Gastroesophageal sphincter (tissue), 3 donors: ENCODE data around the gene SUOX.

Experiments used
- POLR2A ChIP-seq, 2 donors: fragments of 450-650 bp; IDR thresholded peaks; one replicate each; pipeline ENCODE4 v1.6.1; 2017; ENCODE audit warnings: antibody characterized with exemption in 2 of 2, mild to moderate bottlenecking in 2 of 2, moderate library complexity in 1 of 2
- POLR2AphosphoS5 ChIP-seq: sonication (generic); formaldehyde crosslinking; IDR thresholded peaks from one replicate; pipeline ENCODE4 v1.6.1; 2017; ENCODE audit warnings: antibody characterized with exemption
- TF ChIP-seq, protein P1 (sequence below), 4 experiments: fragments of 200-600 bp in 2 of 4; fragments of 450-650 bp in 2 of 4; sonication (generic) in 1 of 4; IDR thresholded peaks; one replicate each; pipeline ENCODE4 v1.5.1; 2017 to 2019; ENCODE audit warnings: antibody characterized with exemption in 4 of 4, mild to moderate bottlenecking in 2 of 4, moderate library complexity in 2 of 4

DNA sequence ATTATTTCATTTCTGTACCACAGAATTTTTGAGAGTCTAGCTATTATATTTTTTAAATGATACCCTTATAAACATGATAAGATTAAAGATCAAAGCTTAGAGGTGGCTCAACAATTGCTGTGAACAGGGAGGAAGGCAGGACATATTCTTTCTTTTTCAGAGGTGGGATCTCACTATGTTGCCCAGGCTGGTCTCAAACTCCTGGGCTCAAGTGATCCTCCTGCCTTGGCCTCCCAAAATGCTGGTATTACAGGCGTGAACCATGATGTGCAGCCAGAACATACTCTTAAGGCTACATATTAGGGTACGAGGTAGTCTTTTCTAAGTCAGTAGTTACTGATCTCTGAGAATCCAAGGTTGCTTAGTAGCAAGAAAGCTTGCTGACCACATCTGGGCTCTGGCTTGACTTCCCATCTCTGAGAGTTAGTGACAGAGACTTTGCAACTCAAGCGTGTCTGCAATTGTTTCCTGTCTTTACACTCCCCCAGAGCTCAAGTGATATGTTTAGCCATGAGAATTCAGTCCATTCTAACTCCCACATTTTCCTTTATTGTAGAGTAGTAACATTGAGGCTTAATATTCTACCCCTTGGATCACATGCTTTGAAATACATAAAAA, 14.6 kb upstream of the SUOX start:
- TF ChIP-seq, protein P1, sequence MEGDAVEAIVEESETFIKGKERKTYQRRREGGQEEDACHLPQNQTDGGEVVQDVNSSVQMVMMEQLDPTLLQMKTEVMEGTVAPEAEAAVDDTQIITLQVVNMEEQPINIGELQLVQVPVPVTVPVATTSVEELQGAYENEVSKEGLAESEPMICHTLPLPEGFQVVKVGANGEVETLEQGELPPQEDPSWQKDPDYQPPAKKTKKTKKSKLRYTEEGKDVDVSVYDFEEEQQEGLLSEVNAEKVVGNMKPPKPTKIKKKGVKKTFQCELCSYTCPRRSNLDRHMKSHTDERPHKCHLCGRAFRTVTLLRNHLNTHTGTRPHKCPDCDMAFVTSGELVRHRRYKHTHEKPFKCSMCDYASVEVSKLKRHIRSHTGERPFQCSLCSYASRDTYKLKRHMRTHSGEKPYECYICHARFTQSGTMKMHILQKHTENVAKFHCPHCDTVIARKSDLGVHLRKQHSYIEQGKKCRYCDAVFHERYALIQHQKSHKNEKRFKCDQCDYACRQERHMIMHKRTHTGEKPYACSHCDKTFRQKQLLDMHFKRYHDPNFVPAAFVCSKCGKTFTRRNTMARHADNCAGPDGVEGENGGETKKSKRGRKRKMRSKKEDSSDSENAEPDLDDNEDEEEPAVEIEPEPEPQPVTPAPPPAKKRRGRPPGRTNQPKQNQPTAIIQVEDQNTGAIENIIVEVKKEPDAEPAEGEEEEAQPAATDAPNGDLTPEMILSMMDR (IDR thresholded peaks at IDR 0.05), result no peak
- TF ChIP-seq POLR2A (IDR thresholded peaks at IDR 0.05), result no peak
- TF ChIP-seq POLR2AphosphoS5, result no peak
